SK-N-MC (cell line): Measurements from ENCODE around the gene CHMP3.
A peak's percentile ranks its signal among the peaks of the same experiment; 100 is the strongest.

ENCODE experiments used
- DNase-seq: peaks from one replicate; pipeline ENCODE4 v3.0.0-alpha.2; 2011; ENCODE audit warnings: low read depth, low spot score
- H3K27ac ChIP-seq: fragments of 200-600 bp; sonication (generic); 2 replicates; pipeline ENCODE4 v1.5.1; 2016; ENCODE audit warnings: mixed run types
- H3K36me3 ChIP-seq: fragments of 200-600 bp; sonication (generic); 2 replicates; pipeline ENCODE4 v1.6.1; 2017; ENCODE audit warnings: antibody characterized with exemption, low read length, mixed read lengths; ENCODE audit not compliant: insufficient read depth
- H3K4me3 ChIP-seq: fragments of 200-600 bp; sonication (generic); 2 replicates; pipeline ENCODE4 v1.5.1; 2016
- H3K9ac ChIP-seq: fragments of 200-600 bp; sonication (generic); 2 replicates; pipeline ENCODE4 v1.8.0; 2017; ENCODE audit warnings: mixed run types, mixed read lengths; ENCODE audit not compliant: insufficient read length
- H3K9me3 ChIP-seq: fragments of 200-600 bp; sonication (generic); 2 replicates; pipeline ENCODE4 v1.6.1; 2017; ENCODE audit warnings: low read depth, mild to moderate bottlenecking, antibody characterized with exemption, low read length, moderate library complexity, mixed read lengths
- EZH2 ChIP-seq: fragments of 200-600 bp; sonication (generic); IDR thresholded peaks from one replicate; pipeline ENCODE4 v1.6.1; 2017; ENCODE audit warnings: antibody characterized with exemption
- FOXP2 ChIP-seq: optimal IDR thresholded peaks from 2 replicates; pipeline ENCODE3; 2011; ENCODE audit warnings: mild to moderate bottlenecking, moderate library complexity; ENCODE audit not compliant: insufficient read depth; ENCODE audit errors: extremely low read length, control extremely low read depth
- POLR2AphosphoS5 ChIP-seq: IDR thresholded peaks from 2 replicates; pipeline ENCODE4 v1.6.1; 2012; ENCODE audit warnings: mild to moderate bottlenecking, low read depth, low read length, borderline replicate concordance

CHMP3 gene

DNA sequence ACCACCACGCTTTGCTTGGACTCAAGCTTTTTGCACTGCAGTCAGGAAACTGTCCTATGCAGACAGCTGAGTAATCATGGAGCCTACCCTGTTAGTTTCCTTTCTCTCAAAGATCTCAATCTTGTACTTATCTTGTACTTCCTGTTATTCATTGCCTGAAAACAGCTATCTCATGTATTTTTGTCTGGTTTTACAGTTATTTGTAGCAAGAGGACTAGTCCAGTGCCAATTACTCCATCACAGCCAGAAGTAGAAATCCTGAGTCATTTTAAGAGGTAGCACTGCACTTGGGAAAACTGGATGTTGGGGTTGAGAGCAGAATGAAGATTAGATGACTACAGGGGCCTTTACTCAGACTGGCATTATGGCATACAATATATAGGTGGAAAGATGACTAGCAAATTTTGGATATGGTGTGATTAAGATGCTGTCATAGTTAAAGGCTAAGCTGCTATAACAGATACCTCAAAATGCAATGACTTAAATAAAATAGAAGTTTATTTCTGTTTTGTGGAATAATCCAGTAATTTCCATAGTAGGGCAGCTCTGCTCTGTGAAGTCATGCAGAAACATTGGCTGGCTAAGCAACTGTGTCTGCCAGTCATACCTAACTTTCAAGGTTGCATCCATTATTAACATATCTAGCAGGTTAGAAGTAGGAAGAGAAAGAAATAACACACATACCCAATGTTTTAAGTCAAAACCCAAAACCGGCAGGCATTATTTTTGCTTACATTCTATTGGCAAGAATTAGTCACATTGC, 21.1 kb upstream of the CHMP3 start:
- Histone ChIP-seq H3K9me3 (no peaks in the 10 kb centered on the region), H3K4me3 (no peak overlapping the region), H3K27ac (no peak overlapping the region), H3K9ac (no peak overlapping the region), H3K36me3 (no peaks in the 10 kb centered on the region)
- TF ChIP-seq POLR2AphosphoS5 (no peak), EZH2 (no peak), FOXP2 (no peak)
- no peak for DNase-seq

DNA sequence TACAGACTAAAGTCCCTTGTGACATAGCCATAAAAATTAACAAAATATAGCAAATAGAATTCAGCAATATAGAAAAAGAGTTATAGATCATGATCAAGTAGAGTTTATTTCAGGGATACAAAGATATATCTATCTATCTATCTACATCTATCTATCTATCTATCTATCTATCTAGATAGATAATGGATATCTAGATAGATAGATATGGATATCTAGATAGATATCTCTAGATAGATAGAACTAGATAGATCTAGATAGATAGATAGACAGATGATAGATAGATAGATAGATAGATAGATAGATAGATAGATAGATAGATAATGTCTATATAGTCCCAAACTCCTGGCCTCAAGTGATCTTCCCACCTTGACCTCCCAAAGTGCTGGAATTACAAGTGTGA, 17.3 kb upstream of the CHMP3 start:
- DNase-seq, result no peak
- TF ChIP-seq POLR2AphosphoS5, result no peak
- no peak for TF ChIP-seq FOXP2
- TF ChIP-seq EZH2, result no peak
- H3K9ac ChIP-seq, result no peak overlapping the region
- H3K36me3 ChIP-seq, result no peaks in the 10 kb centered on the region
- H3K9me3 ChIP-seq, result no peaks in the 10 kb centered on the region
- H3K27ac ChIP-seq, result no peak overlapping the region
- H3K4me3 ChIP-seq, result no peak overlapping the region

DNA sequence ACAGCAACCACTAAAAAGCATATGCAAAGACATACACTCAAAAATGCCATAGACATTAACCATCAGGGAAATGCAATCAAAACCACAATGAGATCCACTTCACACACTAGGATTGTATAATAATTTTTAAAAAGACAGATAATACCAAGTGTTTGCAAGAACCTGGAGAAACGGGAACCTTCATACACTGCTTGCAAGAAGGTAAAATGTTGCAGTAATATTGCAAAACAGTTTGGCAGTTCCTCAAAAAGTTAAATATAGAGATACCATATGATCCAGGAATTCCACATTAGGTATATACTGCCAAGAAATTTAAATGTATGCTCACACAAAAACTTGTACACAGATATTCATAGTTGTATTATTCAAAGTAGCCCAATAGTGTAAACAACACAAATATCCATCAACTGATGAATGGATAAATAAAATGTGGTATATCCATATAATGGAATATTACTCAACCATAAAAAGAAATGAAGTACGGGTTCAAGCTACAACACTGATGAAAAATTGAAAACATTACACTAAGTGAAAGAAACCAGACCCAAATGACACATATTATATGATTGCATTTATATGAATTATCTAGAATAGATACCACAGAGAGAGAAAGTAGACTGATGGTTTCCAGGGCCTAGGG, 14.7 kb upstream of the CHMP3 start:
- Histone ChIP-seq H3K36me3 (no peaks in the 10 kb centered on the region), H3K9me3 (no peaks in the 10 kb centered on the region), H3K9ac (no peak overlapping the region), H3K4me3 (no peak overlapping the region), H3K27ac (no peak overlapping the region)
- no peak for TF ChIP-seq EZH2
- no peak for TF ChIP-seq POLR2AphosphoS5
- no peak for TF ChIP-seq FOXP2
- DNase-seq, result no peak

DNA sequence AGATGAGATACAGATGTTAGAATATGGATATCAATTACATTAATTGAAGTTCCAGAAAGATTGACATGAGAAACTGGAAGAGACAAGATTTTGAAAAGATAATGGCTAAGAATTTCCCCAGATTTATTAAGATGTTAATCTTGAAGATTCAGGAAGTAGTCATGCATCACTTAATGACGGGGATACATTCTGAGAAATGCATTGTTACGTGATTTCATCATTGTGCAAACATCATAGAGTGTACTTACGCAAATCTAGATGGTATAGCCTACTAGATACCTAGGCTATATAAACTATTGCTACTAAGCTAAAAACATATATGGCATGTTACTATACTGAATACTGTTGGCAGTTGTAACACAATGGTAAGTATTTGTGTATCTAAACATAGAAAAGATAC, 6.8 kb upstream of the CHMP3 start:
- H3K9ac ChIP-seq, result no peak overlapping the region
- no peak overlapping the region for H3K4me3 ChIP-seq
- no peaks in the 10 kb centered on the region for H3K9me3 ChIP-seq
- H3K36me3 ChIP-seq, result no peaks in the 10 kb centered on the region
- H3K27ac ChIP-seq, result no peak overlapping the region
- DNase-seq, result no peak
- TF ChIP-seq EZH2, result no peak
- TF ChIP-seq FOXP2, result no peak
- no peak for TF ChIP-seq POLR2AphosphoS5

DNA sequence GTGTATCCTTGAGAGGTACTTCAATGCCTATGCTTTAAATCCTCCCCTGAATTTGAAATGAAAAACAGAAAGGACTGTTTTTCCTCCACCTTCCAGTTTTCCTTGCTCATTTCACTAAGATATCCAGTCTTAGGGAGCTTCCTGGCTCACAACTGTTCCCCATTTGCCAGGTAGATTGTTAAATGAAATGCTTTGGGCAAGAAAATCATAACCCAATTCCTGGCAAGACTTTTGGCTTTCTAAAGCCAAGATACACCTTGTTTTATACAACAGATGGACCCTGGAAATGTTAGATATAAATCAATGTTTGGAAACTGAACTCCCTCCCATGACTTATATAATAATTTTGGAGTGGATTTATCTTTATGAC, 3.6 kb upstream of the CHMP3 start:
- Histone ChIP-seq H3K9ac (no peak overlapping the region), H3K9me3 (no peaks in the 10 kb centered on the region), H3K4me3 (no peak overlapping the region), H3K36me3 (no peaks in the 10 kb centered on the region), H3K27ac (no peak overlapping the region)
- TF ChIP-seq FOXP2, result no peak
- no peak for TF ChIP-seq POLR2AphosphoS5
- DNase-seq, result no peak

DNA sequence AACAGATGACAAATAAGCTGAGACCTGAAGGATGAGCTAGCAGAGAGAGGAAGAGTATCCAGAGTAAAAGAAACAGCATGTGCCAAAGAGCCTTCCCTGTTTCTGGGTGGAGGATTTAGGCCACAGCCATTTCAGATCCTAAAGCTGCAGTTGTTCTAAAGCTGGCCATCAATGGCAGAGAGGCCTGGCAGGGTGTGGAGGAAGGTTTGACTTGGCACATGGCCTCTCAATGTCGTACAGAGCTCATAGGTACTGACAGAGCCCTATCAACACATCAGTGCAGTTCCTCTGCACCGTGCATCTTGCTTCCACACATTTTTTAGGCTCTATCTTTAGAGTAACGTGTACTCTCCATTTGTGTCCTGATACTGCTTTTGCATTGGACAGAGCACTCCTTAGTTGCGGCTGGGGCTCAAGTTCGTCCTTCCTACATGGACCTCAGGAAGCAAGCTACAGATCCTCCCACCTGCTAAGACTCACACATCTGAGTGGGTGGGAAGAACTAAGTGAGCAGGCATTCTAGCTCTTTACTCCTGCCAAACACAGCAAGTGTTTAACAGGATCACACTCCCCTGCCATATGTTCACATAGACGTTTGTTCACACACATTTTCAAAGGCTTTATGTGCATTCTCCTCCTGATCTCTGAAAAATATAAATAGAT, 3.0 kb upstream of the CHMP3 start:
- Histone ChIP-seq H3K9me3 (no peaks in the 10 kb centered on the region), H3K9ac (no peak overlapping the region), H3K27ac (no peak overlapping the region), H3K4me3 (no peak overlapping the region), H3K36me3 (no peaks in the 10 kb centered on the region)
- TF ChIP-seq FOXP2, result no peak
- TF ChIP-seq EZH2, result no peak
- no peak for TF ChIP-seq POLR2AphosphoS5
- no peak for DNase-seq

DNA sequence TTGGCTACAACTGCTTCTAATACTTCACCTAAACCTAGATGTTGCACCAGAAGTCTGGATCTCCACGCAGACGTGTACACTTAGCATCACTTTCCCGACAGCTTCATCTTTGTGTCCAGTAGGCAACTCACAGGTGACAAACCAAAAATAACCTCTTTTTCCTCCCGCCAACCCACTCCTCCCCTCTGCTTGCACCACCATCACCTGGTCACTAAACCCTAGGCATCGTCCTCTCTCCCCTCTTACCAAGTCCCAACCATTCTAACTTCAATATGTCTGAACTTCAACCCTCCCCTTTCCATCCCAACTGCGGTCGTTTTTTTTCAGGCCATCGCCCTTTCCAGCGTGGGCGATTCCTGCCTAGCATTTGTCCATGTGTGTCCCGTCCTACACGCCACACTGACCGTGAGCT, 413 bp upstream of the CHMP3 start:
- Histone ChIP-seq H3K9ac (no peak overlapping the region), H3K36me3 (no peaks in the 10 kb centered on the region), H3K9me3 (no peaks in the 10 kb centered on the region), H3K27ac (peak overlapping the region; percentile 96; the same call in 1 of the 2 replicates), H3K4me3 (peak overlapping the region; percentile 97)
- TF ChIP-seq FOXP2, result no peak
- TF ChIP-seq POLR2AphosphoS5, result no peak
- no peak for TF ChIP-seq EZH2
- DNase-seq, result no peak

DNA sequence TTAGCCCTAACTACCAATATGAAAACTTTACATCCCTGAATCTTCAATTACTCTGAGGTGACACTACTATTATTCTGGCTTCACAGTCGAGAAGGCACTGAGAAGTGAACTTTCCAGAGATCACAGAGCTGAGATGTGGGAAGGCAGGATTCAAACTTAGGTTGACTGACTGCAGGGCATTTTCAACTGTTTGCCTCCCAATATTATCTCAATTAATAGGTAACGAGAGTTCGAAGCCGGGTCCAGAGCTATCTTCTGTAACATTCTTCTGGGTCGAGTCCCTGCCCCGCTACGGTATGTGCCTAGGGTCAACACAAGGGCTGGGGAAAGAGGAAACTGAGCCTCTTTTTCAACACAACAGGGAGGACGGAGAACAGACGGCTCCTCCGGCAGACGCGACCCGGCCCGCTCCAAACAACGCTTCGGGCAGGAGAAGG, 740 bp downstream of the CHMP3 start:
- no peak; the same call in 1 of the 2 replicates for TF ChIP-seq POLR2AphosphoS5
- TF ChIP-seq FOXP2, result no peak
- no peak for TF ChIP-seq EZH2
- no peaks in the 10 kb centered on the region for H3K9me3 ChIP-seq
- peak overlapping the region; percentile 96 for H3K27ac ChIP-seq
- no peaks in the 10 kb centered on the region for H3K36me3 ChIP-seq
- peak overlapping the region; percentile 97 for H3K4me3 ChIP-seq
- H3K9ac ChIP-seq, result peak overlapping the region; percentile 99
- DNase-seq, result no peak
